Astrocyte (in vitro differentiated cells and primary cell): ENCODE data around the gene ATG14. TPM values are rescaled to one million over a fixed set of nuclear protein-coding genes. Genes with fewer than 3 reads are reported as not detected.

Experiments
- DNase-seq: peaks from one replicate; pipeline ENCODE4 v3.0.0-alpha.2; 2010; ENCODE audit warnings: low read depth
- FAIRE-seq: peaks from 2 replicates; lab custom pipeline; 2011; peaks lifted over from hg19 to GRCh38; lab: Jason Lieb, UNC
- H2AFZ ChIP-seq: 2 replicates; pipeline ENCODE4 v1.6.0; 2012; ENCODE audit warnings: low read depth, low read length, inconsistent platforms
- H3K27ac ChIP-seq: 2 replicates; pipeline ENCODE4 v1.5.1; 2011; ENCODE audit warnings: low read depth, low read length, inconsistent platforms
- H3K27me3 ChIP-seq: 2 replicates; pipeline ENCODE4 v1.6.0; 2011; ENCODE audit warnings: low read length, inconsistent platforms; ENCODE audit not compliant: insufficient read depth
- H3K36me3 ChIP-seq: 2 replicates; pipeline ENCODE4 v1.5.1; 2011; ENCODE audit warnings: low read length, inconsistent platforms; ENCODE audit not compliant: insufficient read depth
- H3K4me1 ChIP-seq: 2 replicates; pipeline ENCODE4 v1.5.1; 2011; ENCODE audit warnings: low read length, inconsistent platforms; ENCODE audit not compliant: insufficient read depth
- H3K4me2 ChIP-seq: 2 replicates; pipeline ENCODE4 v1.6.0; 2012; ENCODE audit warnings: low read length, inconsistent platforms
- H3K4me3 ChIP-seq: 2 replicates; pipeline ENCODE4 v1.5.1; 2011; ENCODE audit warnings: low read depth, mild to moderate bottlenecking, low read length, inconsistent platforms; ENCODE audit not compliant: insufficient read depth
- H3K79me2 ChIP-seq: 2 replicates; pipeline ENCODE4 v1.6.0; 2012; ENCODE audit warnings: mild to moderate bottlenecking, low read length, inconsistent platforms; ENCODE audit not compliant: insufficient read depth
- H3K9ac ChIP-seq: 2 replicates; pipeline ENCODE4 v1.6.0; 2012; ENCODE audit warnings: mild to moderate bottlenecking, low read length, inconsistent platforms
- H3K9me3 ChIP-seq: 2 replicates; pipeline ENCODE4 v1.5.1; 2012; ENCODE audit warnings: low read depth, mild to moderate bottlenecking, low read length, inconsistent platforms; ENCODE audit not compliant: insufficient read depth
- H4K20me1 ChIP-seq: 2 replicates; pipeline ENCODE4 v1.6.0; 2012; ENCODE audit warnings: low read length, inconsistent platforms; ENCODE audit not compliant: insufficient read depth
- H3K27ac Mint-ChIP-seq: one replicate; pipeline ENCODE4 v1.8.0; 2021; ENCODE audit warnings: mild to moderate bottlenecking, mixed read lengths; ENCODE audit not compliant: unreplicated experiment
- H3K27me3 Mint-ChIP-seq: one replicate; pipeline ENCODE4 v1.8.0; 2021; ENCODE audit warnings: low read depth, mixed read lengths; ENCODE audit not compliant: unreplicated experiment
- H3K36me3 Mint-ChIP-seq: one replicate; pipeline ENCODE4 v1.8.0; 2021; ENCODE audit warnings: low read depth, mixed read lengths; ENCODE audit not compliant: unreplicated experiment
- H3K4me1 Mint-ChIP-seq: one replicate; pipeline ENCODE4 v1.8.0; 2021; ENCODE audit warnings: low read depth, mixed read lengths; ENCODE audit not compliant: unreplicated experiment
- H3K4me3 Mint-ChIP-seq: one replicate; pipeline ENCODE4 v1.8.0; 2021; ENCODE audit warnings: mild to moderate bottlenecking, moderate library complexity, mixed read lengths; ENCODE audit not compliant: unreplicated experiment
- H3K9me3 Mint-ChIP-seq: one replicate; pipeline ENCODE4 v1.8.0; 2021; ENCODE audit warnings: mild to moderate bottlenecking, mixed read lengths; ENCODE audit not compliant: unreplicated experiment
- CTCF ChIP-seq: IDR thresholded peaks from 2 replicates; pipeline ENCODE4 v1.5.1; 2011; ENCODE audit warnings: low read depth, mild to moderate bottlenecking, inconsistent platforms, low read length, moderate library complexity; ENCODE audit not compliant: insufficient read depth
- EZH2 ChIP-seq: IDR thresholded peaks from 2 replicates; pipeline ENCODE4 v1.6.1; 2012; ENCODE audit warnings: mild to moderate bottlenecking, low read length, inconsistent platforms; ENCODE audit not compliant: insufficient read depth
- total RNA-seq: library from RNA; stranded (reverse); gene quantifications from 2 replicates; pipeline ENCODE4 v1.2.1, GENCODE V29; 2021

ATG14 gene
- total RNA-seq, 1 donor from 2014 or later = 11.5 TPM

- peaks cover 43% of the 10 kb centered on the region for H3K4me1 Mint-ChIP-seq
- H3K27ac ChIP-seq = no peak overlapping the region
- H3K9me3 Mint-ChIP-seq = no peaks in the 10 kb centered on the region
- H3K4me2 ChIP-seq = no peak overlapping the region
- no peaks in the 10 kb centered on the region for H3K36me3 ChIP-seq
- H2AFZ ChIP-seq = no peak overlapping the region
- H3K27me3 Mint-ChIP-seq = no peaks in the 10 kb centered on the region
- H3K27me3 ChIP-seq = no peaks in the 10 kb centered on the region
- peaks cover 3% of the 10 kb centered on the region for H3K36me3 Mint-ChIP-seq
- H3K4me1 ChIP-seq = peaks cover 8% of the 10 kb centered on the region
- no peak overlapping the region for H3K9ac ChIP-seq
- no peak overlapping the region for H3K27ac Mint-ChIP-seq
- DNase-seq (no peak), FAIRE-seq (no peak)
- TF ChIP-seq EZH2 = no peak
- TF ChIP-seq CTCF = no peak
- peaks cover 65% of the 10 kb centered on the region for H3K79me2 ChIP-seq
- no peak overlapping the region for H3K4me3 Mint-ChIP-seq
- peaks cover 69% of the 10 kb centered on the region for H4K20me1 ChIP-seq
- no peak overlapping the region for H3K4me3 ChIP-seq
- no peaks in the 10 kb centered on the region for H3K9me3 ChIP-seq
Observed at GRCh38 chr14:55336691-55337090, 74.9 kb downstream of the ATG14 start.

- FAIRE-seq (no peak), DNase-seq (no peak)
- Histone ChIP-seq H3K27ac (no peak overlapping the region), H3K4me1 (peaks cover 8% of the 10 kb centered on the region), H2AFZ (no peak overlapping the region), H3K79me2 (peaks cover 60% of the 10 kb centered on the region), H3K27me3 (no peaks in the 10 kb centered on the region), H3K4me3 (no peak overlapping the region), H3K36me3 (no peaks in the 10 kb centered on the region), H3K4me2 (no peak overlapping the region), H4K20me1 (peaks cover 66% of the 10 kb centered on the region), H3K9ac (no peak overlapping the region), H3K9me3 (no peaks in the 10 kb centered on the region)
- Mint-ChIP-seq H3K4me3 (no peak overlapping the region), H3K4me1 (peaks cover 39% of the 10 kb centered on the region), H3K27me3 (no peaks in the 10 kb centered on the region), H3K9me3 (no peaks in the 10 kb centered on the region), H3K36me3 (peaks cover 3% of the 10 kb centered on the region), H3K27ac (no peak overlapping the region)
- no peak for TF ChIP-seq EZH2
- no peak for TF ChIP-seq CTCF
Observed at GRCh38 chr14:55336162-55336561, 75.5 kb downstream of the ATG14 start.

GRCh38 chr14:55333711-55334485 is 77.7 kb downstream of the ATG14 start:
- no peaks in the 10 kb centered on the region for H3K9me3 Mint-ChIP-seq
- FAIRE-seq (no peak), DNase-seq (peak; percentile 25)

More at GRCh38 chr14:55333711-55334485, 77.7 kb downstream of the ATG14 start:
- no peak overlapping the region for H3K9ac ChIP-seq
- H3K4me3 Mint-ChIP-seq = no peak overlapping the region
- H2AFZ ChIP-seq = no peak overlapping the region
- no peaks in the 10 kb centered on the region for H3K27me3 Mint-ChIP-seq
- peaks cover 2% of the 10 kb centered on the region for H3K36me3 Mint-ChIP-seq
- H3K4me1 Mint-ChIP-seq = peaks cover 31% of the 10 kb centered on the region
- peak overlapping the region; percentile 40 for H3K4me2 ChIP-seq
- no peak overlapping the region for H3K27ac ChIP-seq
- no peaks in the 10 kb centered on the region for H3K36me3 ChIP-seq
- no peaks in the 10 kb centered on the region for H3K27me3 ChIP-seq
- no peak overlapping the region for H3K4me3 ChIP-seq
- H3K27ac Mint-ChIP-seq = peak overlapping the region; percentile 44
- TF ChIP-seq CTCF (no peak), EZH2 (no peak)
- H4K20me1 ChIP-seq = peaks cover 60% of the 10 kb centered on the region
- no peaks in the 10 kb centered on the region for H3K9me3 ChIP-seq
- peaks cover 8% of the 10 kb centered on the region for H3K4me1 ChIP-seq
- H3K79me2 ChIP-seq = peaks cover 57% of the 10 kb centered on the region
